ENCODE data around the gene CLEC14A.

GRCh38 chr14:38238332-38238731 is 17.6 kb downstream of the CLEC14A start:
- TF ChIP-seq CTCF (IDR thresholded peaks at IDR 0.05) (no peak), POLR2A (IDR thresholded peaks at IDR 0.05) (no peak)

All from right lobe of liver (tissue), 4 donors.